Endothelial cell of umbilical vein (primary cell): ENCODE data around the gene STAU1. TPM values are rescaled to one million over a fixed set of nuclear protein-coding genes. Genes with fewer than 3 reads are reported as not detected.

ENCODE experiments used
- BruUV-seq: library from RNA; stranded (reverse); fragments of 400-500 nt; replicated peaks from 2 replicates; lab custom pipeline; 2021; lab: Mats Ljungman, UMichigan
- CTCF ChIA-PET: fragments of 300-600, 350-600 bp; sonication (Branson Sonifier 250); formaldehyde crosslinking; loops from one replicate; lab custom pipeline; 2021; ENCODE audit warnings: antibody characterized with exemption, inconsistent platforms; lab: Charles Lee
- POLR2A ChIA-PET: fragments of 300-600, 350-600 bp; sonication (Branson Sonifier 250); formaldehyde crosslinking; loops from one replicate; lab custom pipeline; 2021; ENCODE audit warnings: antibody characterized with exemption, inconsistent platforms; lab: Charles Lee
- DNase-seq: peaks from one replicate; pipeline ENCODE4 v3.0.0-alpha.2; 2011; ENCODE audit warnings: low read depth, low spot score
- FAIRE-seq: peaks from 2 replicates; lab custom pipeline; 2011; peaks lifted over from hg19 to GRCh38; lab: Jason Lieb, UNC
- H2AFZ ChIP-seq: 2 replicates; pipeline ENCODE4 v1.6.0; 2012; ENCODE audit warnings: low read depth, low read length, control low read depth, inconsistent platforms
- H3K27ac ChIP-seq: 2 replicates; pipeline ENCODE4 v1.5.1; 2011; ENCODE audit warnings: low read depth, mild to moderate bottlenecking, control low read depth, low read length, moderate library complexity; ENCODE audit not compliant: insufficient read depth
- H3K27me3 ChIP-seq, 2 experiments: 2 replicates each; pipeline versions ENCODE4 v1.6.0 to v1.6.1; 2011; ENCODE audit warnings: low read length in 2 of 2, mixed read lengths in 1 of 2; ENCODE audit not compliant: control insufficient read depth in 2 of 2, insufficient read depth in 2 of 2
- H3K36me3 ChIP-seq, 2 experiments: 2 replicates in 1 of 2; 3 replicates in 1 of 2; pipeline ENCODE4 v1.5.1; 2011; ENCODE audit warnings: low read length in 2 of 2, mild to moderate bottlenecking in 1 of 2, moderate library complexity in 1 of 2; ENCODE audit not compliant: control insufficient read depth in 2 of 2, insufficient read depth in 2 of 2; ENCODE audit errors: extremely low read depth in 1 of 2
- H3K4me1 ChIP-seq: 3 replicates; pipeline ENCODE4 v1.5.1; 2011; ENCODE audit warnings: mild to moderate bottlenecking, low read length; ENCODE audit not compliant: control insufficient read depth, insufficient read depth; ENCODE audit errors: extremely low read depth
- H3K4me2 ChIP-seq: 2 replicates; pipeline ENCODE4 v1.6.1; 2011; ENCODE audit warnings: low read length, control low read depth, mixed read lengths; ENCODE audit not compliant: insufficient read depth
- H3K4me3 ChIP-seq, 3 experiments: fragments of 200-600 bp in 1 of 3; sonication (generic), shearing (Covaris generic) in 1 of 3; replicated peaks in 1 of 3; 2 replicates each; pipeline ENCODE4 v1.5.1; 2011 to 2016; ENCODE audit warnings: control low read depth in 3 of 3, low read length in 3 of 3, mild to moderate bottlenecking in 2 of 3, inconsistent platforms in 1 of 3, low read depth in 1 of 3, moderate library complexity in 1 of 3; ENCODE audit not compliant: insufficient read depth in 1 of 3
- H3K79me2 ChIP-seq: 2 replicates; pipeline ENCODE4 v1.6.0; 2012; ENCODE audit warnings: low read length, inconsistent platforms; ENCODE audit not compliant: control insufficient read depth, insufficient read depth
- H3K9ac ChIP-seq: replicated peaks from 2 replicates; pipeline ENCODE3; 2011; ENCODE audit warnings: low read length, control low read depth; ENCODE audit not compliant: insufficient read depth; ENCODE audit errors: extremely low read depth
- H3K9me1 ChIP-seq: replicated peaks from 3 replicates; pipeline ENCODE4 v1.6.0; 2011; ENCODE audit warnings: mild to moderate bottlenecking, low read length; ENCODE audit not compliant: control insufficient read depth, insufficient read depth; ENCODE audit errors: extremely low read depth
- H3K9me3 ChIP-seq: replicated peaks from 2 replicates; pipeline ENCODE4 v1.5.1; 2012; ENCODE audit warnings: low read length, inconsistent platforms; ENCODE audit not compliant: control insufficient read depth, insufficient read depth
- H4K20me1 ChIP-seq: replicated peaks from 2 replicates; pipeline ENCODE3; 2011; ENCODE audit warnings: mild to moderate bottlenecking, low read length; ENCODE audit not compliant: control insufficient read depth, insufficient read depth; ENCODE audit errors: extremely low read depth
- EZH2 ChIP-seq: IDR thresholded peaks from 2 replicates; pipeline ENCODE4 v1.6.1; 2012; ENCODE audit warnings: borderline replicate concordance, low read depth, mild to moderate bottlenecking, moderate library complexity, low read length, inconsistent platforms; ENCODE audit not compliant: severe bottlenecking
- FOS ChIP-seq: IDR thresholded peaks from 2 replicates; pipeline ENCODE4 v1.6.1; 2011; ENCODE audit warnings: mild to moderate bottlenecking, low read length, moderate library complexity, borderline replicate concordance; ENCODE audit not compliant: insufficient read depth
- GATA2 ChIP-seq: IDR thresholded peaks from 2 replicates; pipeline ENCODE4 v1.7.0; 2011; ENCODE audit warnings: low read depth, mild to moderate bottlenecking, moderate library complexity, mixed read lengths, low read length; ENCODE audit not compliant: insufficient read length, insufficient read depth
- JUN ChIP-seq: IDR thresholded peaks from 2 replicates; pipeline ENCODE4 v1.6.1; 2011; ENCODE audit warnings: borderline replicate concordance, low read depth; ENCODE audit not compliant: insufficient read length, insufficient read depth
- MYC ChIP-seq: IDR thresholded peaks from one replicate; pipeline ENCODE4 v1.6.1; 2011; ENCODE audit warnings: mild to moderate bottlenecking, low read depth, low read length
- POLR2A ChIP-seq: IDR thresholded peaks from 2 replicates; pipeline ENCODE4 v1.6.1; 2012; ENCODE audit warnings: low read depth, mild to moderate bottlenecking, control low read depth, low read length
- POLR2AphosphoS5 ChIP-seq: IDR thresholded peaks from 2 replicates; pipeline ENCODE4 v1.6.1; 2012; ENCODE audit warnings: low read depth, mild to moderate bottlenecking, control low read depth, low read length, moderate library complexity; ENCODE audit not compliant: insufficient read depth
- dilution Hi-C: fragments of 300-500 bp; cut with MboI; formaldehyde crosslinking; loops from one replicate; pipeline ENCODE4 v1.15.0; 2019; ENCODE audit warnings: low sequenced_read_pairs; ENCODE audit not compliant: extremely low pct_ligation_motif_present
- intact Hi-C: fragments of 100-400 bp; cut with micrococcal nuclease; formaldehyde crosslinking; loops from one replicate; pipeline ENCODE4 v1.10.0; 2022
- polyA plus RNA-seq, 4 experiments: library from polyadenylated mRNA; depleted of rRNA in 3 of 4; stranded (reverse) in 3 of 4; unstranded in 1 of 4; fragments of >200 nt; gene quantifications; 2 replicates each; pipeline versions ENCODE4 v1.2.1 to v1.2.3, GENCODE V29; 2011 to 2012; ENCODE audit warnings: missing spikeins in 1 of 4
- total RNA-seq: library from RNA; stranded (reverse); gene quantifications from 2 replicates; pipeline ENCODE4 v1.2.3, GENCODE V29; 2021
- TF ChIP-seq, protein P1 (sequence below), 2 donors: IDR thresholded peaks; 1 replicate in 1 of 2; 2 replicates in 1 of 2; pipeline ENCODE4 v1.5.1; 2011; ENCODE audit warnings: low read length in 2 of 2, mild to moderate bottlenecking in 2 of 2, moderate library complexity in 2 of 2, control low read depth in 1 of 2, inconsistent platforms in 1 of 2, low read depth in 1 of 2; ENCODE audit not compliant: insufficient read depth in 1 of 2; ENCODE audit errors: extremely low read depth in 1 of 2
- TF ChIP-seq, protein P2 (sequence below): IDR thresholded peaks from 2 replicates; pipeline ENCODE4 v1.6.1; 2011; ENCODE audit not compliant: insufficient read depth, insufficient read length

Gene STAU1
- total and polyA plus RNA-seq, 2 donors (not counting 3 experiments of a cell fraction or from before 2014, with no cell fraction given) = 53.1 to 98.1 TPM

- Histone ChIP-seq H3K79me2 (peaks cover 45% of the 10 kb centered on the region), H3K9me1 (no peaks in the 10 kb centered on the region), H3K27me3 (no peaks in the 10 kb centered on the region), H3K9me3 (no peaks in the 10 kb centered on the region), H3K4me3 (no peak overlapping the region), H3K36me3 (peaks cover 3 to 4% of the 10 kb centered on the region in 2 experiments), H2AFZ (no peak overlapping the region), H4K20me1 (peaks cover 2% of the 10 kb centered on the region), H3K4me1 (no peaks in the 10 kb centered on the region), H3K4me2 (no peak overlapping the region), H3K9ac (no peak overlapping the region), H3K27ac (no peak overlapping the region)
- TF ChIP-seq POLR2AphosphoS5 (no peak), JUN (no peak), FOS (no peak), GATA2 (no peak), POLR2A (no peak), MYC (no peak), EZH2 (no peak)
- TF ChIP-seq, protein P1, sequence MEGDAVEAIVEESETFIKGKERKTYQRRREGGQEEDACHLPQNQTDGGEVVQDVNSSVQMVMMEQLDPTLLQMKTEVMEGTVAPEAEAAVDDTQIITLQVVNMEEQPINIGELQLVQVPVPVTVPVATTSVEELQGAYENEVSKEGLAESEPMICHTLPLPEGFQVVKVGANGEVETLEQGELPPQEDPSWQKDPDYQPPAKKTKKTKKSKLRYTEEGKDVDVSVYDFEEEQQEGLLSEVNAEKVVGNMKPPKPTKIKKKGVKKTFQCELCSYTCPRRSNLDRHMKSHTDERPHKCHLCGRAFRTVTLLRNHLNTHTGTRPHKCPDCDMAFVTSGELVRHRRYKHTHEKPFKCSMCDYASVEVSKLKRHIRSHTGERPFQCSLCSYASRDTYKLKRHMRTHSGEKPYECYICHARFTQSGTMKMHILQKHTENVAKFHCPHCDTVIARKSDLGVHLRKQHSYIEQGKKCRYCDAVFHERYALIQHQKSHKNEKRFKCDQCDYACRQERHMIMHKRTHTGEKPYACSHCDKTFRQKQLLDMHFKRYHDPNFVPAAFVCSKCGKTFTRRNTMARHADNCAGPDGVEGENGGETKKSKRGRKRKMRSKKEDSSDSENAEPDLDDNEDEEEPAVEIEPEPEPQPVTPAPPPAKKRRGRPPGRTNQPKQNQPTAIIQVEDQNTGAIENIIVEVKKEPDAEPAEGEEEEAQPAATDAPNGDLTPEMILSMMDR (IDR thresholded peaks at IDR 0.05; ENCODE audit: extremely low read depth in 1 of 2, insufficient read depth in 1 of 2, low read depth in 1 of 2, low read length in 2 of 2) = no peak
- TF ChIP-seq, protein P2, sequence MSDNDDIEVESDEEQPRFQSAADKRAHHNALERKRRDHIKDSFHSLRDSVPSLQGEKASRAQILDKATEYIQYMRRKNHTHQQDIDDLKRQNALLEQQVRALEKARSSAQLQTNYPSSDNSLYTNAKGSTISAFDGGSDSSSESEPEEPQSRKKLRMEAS = no peak
- DNase-seq (no peak), FAIRE-seq (no peak)
- no TSS peak for BruUV-seq
- intact Hi-C loops = no loop called here
- ChIA-PET CTCF (no interaction called here), POLR2A (interaction anchor here (0.7 kb wide), 1 partner anchor 112 kb away, joined by 5 read pairs; no protein-coding TSS in a partner anchor)
- dilution Hi-C loops = no loop called here
Measured at GRCh38 chr20:49157146-49157545, 31.0 kb downstream of the STAU1 start.
